GM18526 (cell line): ENCODE data around the gene ZDHHC14.
A peak's percentile ranks its signal among the peaks of the same experiment; 100 is the strongest.

Source experiments
- POLR2A ChIP-seq: IDR thresholded peaks from 3 replicates; pipeline ENCODE4 v1.6.1; 2011; ENCODE audit not compliant: insufficient read length; ENCODE audit errors: extremely low read depth

The ZDHHC14 gene

GRCh38 chr6:157461000-157461915 is 80.3 kb downstream of the ZDHHC14 start:
- no peak for TF ChIP-seq POLR2A

GRCh38 chr6:157462956-157463742 is 82.2 kb downstream of the ZDHHC14 start:
- TF ChIP-seq POLR2A, result no peak

- TF ChIP-seq POLR2A, result peak; percentile 20
Observed at GRCh38 chr6:157464653-157465535, 83.9 kb downstream of the ZDHHC14 start.

- TF ChIP-seq POLR2A, result no peak
Observed at GRCh38 chr6:157466342-157466648, 85.3 kb downstream of the ZDHHC14 start.

- no peak for TF ChIP-seq POLR2A
Observed at GRCh38 chr6:157468054-157468453, 87.1 kb downstream of the ZDHHC14 start.

- no peak for TF ChIP-seq POLR2A
Observed at GRCh38 chr6:157468574-157468973, 87.6 kb downstream of the ZDHHC14 start.

- no peak for TF ChIP-seq POLR2A
Observed at GRCh38 chr6:157469378-157469777, 88.4 kb downstream of the ZDHHC14 start.

GRCh38 chr6:157471077-157471686 is 90.2 kb downstream of the ZDHHC14 start:
- TF ChIP-seq POLR2A, result no peak

- no peak for TF ChIP-seq POLR2A
Observed at GRCh38 chr6:157471895-157472686, 91.1 kb downstream of the ZDHHC14 start.

- no peak for TF ChIP-seq POLR2A
Observed at GRCh38 chr6:157476797-157477196, 95.8 kb downstream of the ZDHHC14 start.

GRCh38 chr6:157478926-157479325 is 97.9 kb downstream of the ZDHHC14 start:
- no peak for TF ChIP-seq POLR2A

GRCh38 chr6:157479464-157480303 is 98.7 kb downstream of the ZDHHC14 start:
- TF ChIP-seq POLR2A, result no peak

- TF ChIP-seq POLR2A, result no peak
Observed at GRCh38 chr6:157481189-157481864, 100.3 kb downstream of the ZDHHC14 start.
